ENCODE measurements around the gene H1-8.
"Not testable (repeated sequence)": the region's sequence is repeated elsewhere in the genome, so short reads cannot be mapped to it uniquely, and the experiment has no call there.

The H1-8 gene

GRCh38 chr3:129543156-129543790 is at the start of gene H1-8:
TSS of gene H1-8 (plus strand) at chr3:129543175. CDS start at chr3:129543219, 44 bp downstream.
- FAIRE-seq (no peak), DNase-seq (ENCODE audit: low spot score) (no peak)

- no peak for FAIRE-seq
Measured at GRCh38 chr3:129493206-129493605, 49.8 kb upstream of the H1-8 start.

GRCh38 chr3:129494499-129494898 is 48.5 kb upstream of the H1-8 start:
- not testable (repeated sequence) for DNase-seq (ENCODE audit: low spot score); FAIRE-seq

More at GRCh38 chr3:129493206-129493605, 49.8 kb upstream of the H1-8 start:
- no peak for DNase-seq (ENCODE audit: low spot score)

GRCh38 chr3:129495006-129495639 is 47.9 kb upstream of the H1-8 start:
- FAIRE-seq; DNase-seq (ENCODE audit: low spot score): not testable (repeated sequence)

GRCh38 chr3:129497876-129498275 is 45.1 kb upstream of the H1-8 start:
- not testable (repeated sequence) for FAIRE-seq; DNase-seq (ENCODE audit: low spot score)

GRCh38 chr3:129498603-129499488 is 44.1 kb upstream of the H1-8 start:
- FAIRE-seq; DNase-seq (ENCODE audit: low spot score): not testable (repeated sequence)

- not testable (repeated sequence) for FAIRE-seq; DNase-seq (ENCODE audit: low spot score)
Measured at GRCh38 chr3:129499604-129500333, 43.2 kb upstream of the H1-8 start.

- DNase-seq (ENCODE audit: low spot score) (no peak), FAIRE-seq (no peak)
Measured at GRCh38 chr3:129500334-129500658, 42.7 kb upstream of the H1-8 start.

GRCh38 chr3:129501630-129502029 is 41.3 kb upstream of the H1-8 start:
- DNase-seq (ENCODE audit: low spot score): no peak
- FAIRE-seq: no peak

- no peak for DNase-seq (ENCODE audit: low spot score)
Measured at GRCh38 chr3:129502641-129503408, 40.1 kb upstream of the H1-8 start.

GRCh38 chr3:129503471-129504291 is 39.3 kb upstream of the H1-8 start:
- no peak for FAIRE-seq
- DNase-seq (ENCODE audit: low spot score): no peak

More at GRCh38 chr3:129502641-129503408, 40.1 kb upstream of the H1-8 start:
- FAIRE-seq: no peak

- DNase-seq (ENCODE audit: low spot score) (no peak), FAIRE-seq (no peak)
Measured at GRCh38 chr3:129504471-129505100, 38.4 kb upstream of the H1-8 start.

- no peak for FAIRE-seq
- no peak for DNase-seq (ENCODE audit: low spot score)
Measured at GRCh38 chr3:129505341-129505740, 37.6 kb upstream of the H1-8 start.

- no peak for FAIRE-seq
- no peak for DNase-seq (ENCODE audit: low spot score)
Measured at GRCh38 chr3:129506231-129506742, 36.7 kb upstream of the H1-8 start.

GRCh38 chr3:129507181-129507831 is 35.7 kb upstream of the H1-8 start:
- DNase-seq (ENCODE audit: low spot score): no peak
- FAIRE-seq: peak; percentile 83

GRCh38 chr3:129512595-129512994 is 30.4 kb upstream of the H1-8 start:
- FAIRE-seq: no peak

GRCh38 chr3:129513705-129514104 is 29.3 kb upstream of the H1-8 start:
- DNase-seq (ENCODE audit: low spot score) (no peak), FAIRE-seq (no peak)

More at GRCh38 chr3:129512595-129512994, 30.4 kb upstream of the H1-8 start:
- no peak for DNase-seq (ENCODE audit: low spot score)

- FAIRE-seq (no peak), DNase-seq (ENCODE audit: low spot score) (no peak)
Measured at GRCh38 chr3:129514110-129514509, 28.9 kb upstream of the H1-8 start.

Data from urothelium cell line (cell line).